ENCODE measurements around the gene PSMG2.

DNA sequence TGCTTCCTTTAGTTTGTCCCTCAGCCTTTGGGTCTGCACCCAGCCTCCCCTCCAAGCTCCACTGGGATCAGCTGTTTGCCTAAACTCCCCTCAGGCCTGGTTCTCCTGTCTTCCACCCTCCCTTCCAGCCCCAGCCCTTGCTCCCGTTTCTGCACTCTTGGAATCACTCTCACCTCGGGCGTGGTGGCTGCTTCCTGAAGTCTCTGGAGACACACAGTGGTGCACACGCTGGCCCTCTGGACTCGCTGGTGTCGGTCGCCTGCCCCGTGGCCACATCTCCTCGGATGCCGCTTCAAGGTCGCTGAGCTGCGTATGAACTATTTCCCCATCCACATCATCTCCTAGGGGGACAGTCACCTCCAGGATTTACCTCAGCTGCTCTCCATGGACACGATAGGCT lies 46.3 kb downstream of the PSMG2 start:
- no peak for TF ChIP-seq POLR2A (IDR thresholded peaks at IDR 0.05)
- TF ChIP-seq, protein P1, sequence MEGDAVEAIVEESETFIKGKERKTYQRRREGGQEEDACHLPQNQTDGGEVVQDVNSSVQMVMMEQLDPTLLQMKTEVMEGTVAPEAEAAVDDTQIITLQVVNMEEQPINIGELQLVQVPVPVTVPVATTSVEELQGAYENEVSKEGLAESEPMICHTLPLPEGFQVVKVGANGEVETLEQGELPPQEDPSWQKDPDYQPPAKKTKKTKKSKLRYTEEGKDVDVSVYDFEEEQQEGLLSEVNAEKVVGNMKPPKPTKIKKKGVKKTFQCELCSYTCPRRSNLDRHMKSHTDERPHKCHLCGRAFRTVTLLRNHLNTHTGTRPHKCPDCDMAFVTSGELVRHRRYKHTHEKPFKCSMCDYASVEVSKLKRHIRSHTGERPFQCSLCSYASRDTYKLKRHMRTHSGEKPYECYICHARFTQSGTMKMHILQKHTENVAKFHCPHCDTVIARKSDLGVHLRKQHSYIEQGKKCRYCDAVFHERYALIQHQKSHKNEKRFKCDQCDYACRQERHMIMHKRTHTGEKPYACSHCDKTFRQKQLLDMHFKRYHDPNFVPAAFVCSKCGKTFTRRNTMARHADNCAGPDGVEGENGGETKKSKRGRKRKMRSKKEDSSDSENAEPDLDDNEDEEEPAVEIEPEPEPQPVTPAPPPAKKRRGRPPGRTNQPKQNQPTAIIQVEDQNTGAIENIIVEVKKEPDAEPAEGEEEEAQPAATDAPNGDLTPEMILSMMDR (IDR thresholded peaks at IDR 0.05): no peak
- TF ChIP-seq POLR2AphosphoS5 (IDR thresholded peaks at IDR 0.05): no peak

All from breast epithelium (tissue), 3 donors.